Measurements from ENCODE around the gene FBXO9. TPM values are rescaled to one million over a fixed set of nuclear protein-coding genes. Genes with fewer than 3 reads are reported as not detected.

Gene FBXO9
- total RNA-seq: 10 to 100 TPM; 22.5 to 45.0 (median 28.3) TPM

DNA sequence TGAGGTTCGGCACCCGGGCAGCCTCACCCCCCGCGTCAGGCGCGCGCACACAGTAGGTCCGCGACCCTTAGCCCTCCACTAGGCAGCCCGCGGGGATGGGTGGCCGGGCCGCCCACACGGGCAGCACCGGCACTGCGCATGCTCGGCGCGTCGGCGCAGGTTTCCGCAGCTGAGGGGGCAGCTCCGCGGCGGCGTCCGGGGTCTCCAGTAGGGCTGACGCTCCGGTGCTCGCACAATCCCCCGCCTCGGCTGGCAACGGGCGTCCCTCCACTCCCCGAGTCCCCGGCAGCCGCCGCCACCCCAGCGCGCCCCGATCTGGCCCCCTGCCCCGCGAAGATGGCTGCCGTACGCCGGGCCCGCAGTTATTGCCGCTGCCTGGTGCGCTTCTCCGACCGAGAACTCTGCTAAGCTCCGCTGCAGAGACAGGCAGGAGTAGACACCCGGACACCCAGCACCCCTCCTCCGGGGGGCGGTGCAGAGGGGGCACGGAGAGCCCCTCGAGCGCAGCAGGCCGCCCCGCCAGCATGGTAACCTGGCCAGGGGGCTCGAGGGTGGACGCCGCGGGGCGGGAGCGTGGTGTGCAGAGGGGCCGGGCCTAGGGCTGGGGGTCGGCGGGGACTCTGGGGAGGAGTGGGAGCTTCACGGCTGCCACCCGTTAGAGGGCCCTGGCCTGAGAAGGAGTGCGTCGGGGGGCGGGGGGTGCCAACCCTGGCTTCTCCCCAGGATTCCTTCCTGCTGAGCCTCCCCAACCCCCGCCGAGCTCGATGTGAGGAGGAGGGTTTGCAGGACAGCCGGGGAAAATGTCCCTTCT is at the start of gene FBXO9:
Gene FBXO9, plus strand, starts transcription at position 139 of the 811 bp plus-strand sequence. Its CDS starts 386 bp downstream, at position 525.
- H3K4me3 ChIP-seq (ENCODE audit: low read depth, poor library complexity, severe bottlenecking): peak within 1 kb of the TSS; percentile 99
- peak; percentile 40 to 93 for DNase-seq (ENCODE audit: low spot score in 2 of 2)
- intact Hi-C loops (cut with DNase I; ENCODE audit: low total_unique reads): no loop called here
- TF ChIP-seq, protein P1, sequence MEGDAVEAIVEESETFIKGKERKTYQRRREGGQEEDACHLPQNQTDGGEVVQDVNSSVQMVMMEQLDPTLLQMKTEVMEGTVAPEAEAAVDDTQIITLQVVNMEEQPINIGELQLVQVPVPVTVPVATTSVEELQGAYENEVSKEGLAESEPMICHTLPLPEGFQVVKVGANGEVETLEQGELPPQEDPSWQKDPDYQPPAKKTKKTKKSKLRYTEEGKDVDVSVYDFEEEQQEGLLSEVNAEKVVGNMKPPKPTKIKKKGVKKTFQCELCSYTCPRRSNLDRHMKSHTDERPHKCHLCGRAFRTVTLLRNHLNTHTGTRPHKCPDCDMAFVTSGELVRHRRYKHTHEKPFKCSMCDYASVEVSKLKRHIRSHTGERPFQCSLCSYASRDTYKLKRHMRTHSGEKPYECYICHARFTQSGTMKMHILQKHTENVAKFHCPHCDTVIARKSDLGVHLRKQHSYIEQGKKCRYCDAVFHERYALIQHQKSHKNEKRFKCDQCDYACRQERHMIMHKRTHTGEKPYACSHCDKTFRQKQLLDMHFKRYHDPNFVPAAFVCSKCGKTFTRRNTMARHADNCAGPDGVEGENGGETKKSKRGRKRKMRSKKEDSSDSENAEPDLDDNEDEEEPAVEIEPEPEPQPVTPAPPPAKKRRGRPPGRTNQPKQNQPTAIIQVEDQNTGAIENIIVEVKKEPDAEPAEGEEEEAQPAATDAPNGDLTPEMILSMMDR (IDR thresholded peaks at IDR 0.05): no peak
- TF ChIP-seq POLR2A (IDR thresholded peaks at IDR 0.05): peak in 1 of 2 donors; percentile 7
- 0 to 1% methylated on average over 34 to 38 of the region's 78 CpGs for WGBS, 2 donors

DNA sequence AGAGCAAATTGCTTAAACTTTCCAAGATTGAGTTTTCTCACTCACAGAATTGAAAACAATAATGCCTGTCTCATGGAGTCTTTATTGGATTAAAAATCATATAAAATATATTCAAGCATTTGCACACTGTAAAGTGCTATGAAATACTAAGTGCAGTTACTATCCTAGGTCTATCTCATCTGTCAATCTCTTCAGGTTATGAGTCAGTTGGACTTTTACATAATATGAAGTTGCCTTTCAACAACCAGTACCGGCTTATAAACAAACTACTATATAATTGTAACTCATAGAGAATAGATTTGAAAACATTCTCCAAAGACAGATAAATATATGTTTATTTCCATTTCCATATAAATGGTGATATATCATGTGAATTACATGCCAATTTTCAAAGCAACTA is 49.7 kb upstream of the FBXO9 start:
- intact Hi-C loops (cut with DNase I; ENCODE audit: low total_unique reads): no loop called here
- no peak overlapping the region for H3K4me3 ChIP-seq (ENCODE audit: low read depth, poor library complexity, severe bottlenecking)
- TF ChIP-seq, protein P1 (IDR thresholded peaks at IDR 0.05): no peak
- TF ChIP-seq POLR2A (IDR thresholded peaks at IDR 0.05): no peak
- no peak for DNase-seq (ENCODE audit: low spot score in 2 of 2)
- WGBS, 2 donors: 80 to 81% methylated on average over 1 of the region's 1 CpG

DNA sequence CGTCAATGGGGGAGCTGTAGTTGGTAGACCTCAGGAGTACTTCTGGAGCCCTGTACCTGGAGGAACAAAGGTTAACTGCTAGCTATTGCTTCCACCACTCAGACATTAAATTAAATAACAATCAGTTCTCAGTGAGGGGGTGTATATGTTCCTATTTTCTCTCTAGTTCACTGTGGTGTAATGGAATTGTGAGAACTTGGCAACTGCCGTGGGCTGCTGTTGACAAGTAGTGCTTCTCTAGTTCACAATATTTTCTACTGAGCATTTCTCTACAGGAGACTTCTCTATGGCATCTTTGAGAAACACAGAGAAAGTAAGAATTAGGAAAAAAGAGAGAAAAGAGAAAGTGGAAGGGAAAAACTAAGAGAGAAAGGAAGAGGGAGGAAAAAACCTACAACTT is 46.8 kb upstream of the FBXO9 start:
- intact Hi-C loops (cut with DNase I; ENCODE audit: low total_unique reads): no loop called here
- WGBS, 2 donors: 97 to 98% methylated on average over 2 of the region's 2 CpGs
- no peak overlapping the region for H3K4me3 ChIP-seq (ENCODE audit: low read depth, poor library complexity, severe bottlenecking)
- DNase-seq (ENCODE audit: low spot score in 2 of 2): no peak
- TF ChIP-seq, protein P1 (IDR thresholded peaks at IDR 0.05): no peak

DNA sequence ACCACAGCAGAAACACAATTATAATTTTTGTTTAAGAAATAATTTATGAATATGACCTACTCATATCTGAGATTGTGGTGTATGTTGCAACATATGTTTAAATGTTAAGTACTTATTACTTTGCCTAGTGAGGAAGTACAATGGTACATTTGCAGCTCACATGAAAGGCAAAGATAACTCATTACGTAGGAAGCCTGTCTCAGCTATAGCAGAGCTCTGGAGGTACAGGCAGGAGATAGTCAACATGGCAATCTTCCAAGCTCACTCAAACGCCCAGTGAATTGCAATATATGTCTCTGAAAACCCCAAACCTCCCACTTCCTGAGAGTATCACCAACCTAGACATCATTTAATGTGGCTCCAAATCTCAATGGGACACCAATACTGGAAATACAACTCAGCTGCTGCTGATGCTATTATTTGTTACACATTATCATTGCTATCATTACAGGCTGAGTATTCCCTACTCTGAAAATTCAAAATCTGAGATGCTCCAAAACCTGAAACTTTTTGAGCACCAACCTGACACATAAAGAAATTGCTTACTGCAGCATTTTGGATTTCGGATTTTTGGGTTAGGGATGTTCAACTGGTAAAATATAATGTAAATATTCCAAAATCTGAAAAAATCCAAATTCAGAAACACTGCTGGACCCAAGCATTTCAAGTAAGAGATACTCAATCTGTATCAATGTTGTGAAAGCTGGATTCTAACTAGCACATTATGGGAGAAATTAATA is 45.0 kb upstream of the FBXO9 start:
- TF ChIP-seq, protein P1 (IDR thresholded peaks at IDR 0.05): no peak
- no peak for TF ChIP-seq POLR2A (IDR thresholded peaks at IDR 0.05)
- intact Hi-C loops (cut with DNase I; ENCODE audit: low total_unique reads): no loop called here

DNA sequence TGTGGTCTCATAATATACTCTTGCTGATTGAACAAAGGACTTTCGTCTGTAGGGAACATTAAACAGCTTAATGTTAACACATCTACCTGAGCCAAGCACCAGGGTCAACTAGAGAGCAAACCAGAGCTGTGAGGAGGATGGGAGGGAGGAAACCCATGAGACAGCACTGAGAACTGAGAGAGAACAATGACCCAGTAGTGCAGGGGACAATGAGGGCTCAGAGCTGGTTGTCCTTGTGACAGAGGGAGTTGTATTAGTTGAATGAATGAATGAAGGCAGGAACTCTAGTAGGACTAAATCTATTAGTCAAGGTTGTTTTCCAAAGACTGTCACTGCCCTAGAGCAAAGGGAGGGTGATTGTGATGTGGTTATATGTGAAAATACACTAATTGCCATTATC is 41.9 kb upstream of the FBXO9 start:
- WGBS, 2 donors: 87 to 94% methylated on average over 1 of the region's 1 CpG
- no peak overlapping the region for H3K4me3 ChIP-seq (ENCODE audit: low read depth, poor library complexity, severe bottlenecking)
- no peak for DNase-seq (ENCODE audit: low spot score in 2 of 2)
- intact Hi-C loops (cut with DNase I; ENCODE audit: low total_unique reads): no loop called here
- TF ChIP-seq POLR2A (IDR thresholded peaks at IDR 0.05): no peak
- TF ChIP-seq, protein P1 (IDR thresholded peaks at IDR 0.05): no peak

More for the DNA sequence above, 45.0 kb upstream of the FBXO9 start:
- WGBS, 2 donors: 71 to 74% methylated on average over 3 of the region's 3 CpGs
- H3K4me3 ChIP-seq (ENCODE audit: low read depth, poor library complexity, severe bottlenecking): no peak overlapping the region
- no peak for DNase-seq (ENCODE audit: low spot score in 2 of 2)
